Activated naive CD8-positive, alpha-beta T cell treated with anti-CD3 and anti-CD28 coated beads for 36 hours (primary cell): ENCODE data around the gene TTC7B. TPM values are rescaled to one million over a fixed set of nuclear protein-coding genes. Genes with fewer than 3 reads are reported as not detected.

Source experiments
- DNase-seq: peaks from one replicate; pipeline ENCODE4 v3.0.0; 2021
- H3K27ac Mint-ChIP-seq: one replicate; pipeline ENCODE4 v1.8.0; 2022; ENCODE audit warnings: mild to moderate bottlenecking, moderate library complexity, mixed read lengths
- H3K27me3 Mint-ChIP-seq: one replicate; pipeline ENCODE4 v1.8.0; 2022; ENCODE audit warnings: mild to moderate bottlenecking, mixed read lengths
- H3K36me3 Mint-ChIP-seq: one replicate; pipeline ENCODE4 v1.8.0; 2021; ENCODE audit warnings: mild to moderate bottlenecking, mixed read lengths
- H3K4me1 Mint-ChIP-seq: one replicate; pipeline ENCODE4 v1.8.0; 2021; ENCODE audit warnings: mixed read lengths
- H3K4me3 Mint-ChIP-seq: one replicate; pipeline ENCODE4 v1.8.0; 2022; ENCODE audit warnings: mild to moderate bottlenecking, moderate library complexity, mixed read lengths
- H3K9me3 Mint-ChIP-seq: one replicate; pipeline ENCODE4 v1.8.0; 2022; ENCODE audit warnings: mixed read lengths
- total RNA-seq, 2 experiments: library from RNA; stranded (reverse); gene quantifications; one replicate each; pipeline ENCODE4 v1.2.3, GENCODE V29; 2021

Gene TTC7B
- total RNA-seq, 2 experiments from 2014 or later: 7.1 to 7.6 TPM

GRCh38 chr14:90681929-90682328, 134.3 kb downstream of the TTC7B start:
- H3K27me3 Mint-ChIP-seq: peaks cover 5% of the 10 kb centered on the region
- no peak for DNase-seq
- peaks cover 24% of the 10 kb centered on the region for H3K4me1 Mint-ChIP-seq
- no peaks in the 10 kb centered on the region for H3K36me3 Mint-ChIP-seq
- no peaks in the 10 kb centered on the region for H3K9me3 Mint-ChIP-seq
- no peak overlapping the region for H3K27ac Mint-ChIP-seq
- no peak overlapping the region for H3K4me3 Mint-ChIP-seq

DNA sequence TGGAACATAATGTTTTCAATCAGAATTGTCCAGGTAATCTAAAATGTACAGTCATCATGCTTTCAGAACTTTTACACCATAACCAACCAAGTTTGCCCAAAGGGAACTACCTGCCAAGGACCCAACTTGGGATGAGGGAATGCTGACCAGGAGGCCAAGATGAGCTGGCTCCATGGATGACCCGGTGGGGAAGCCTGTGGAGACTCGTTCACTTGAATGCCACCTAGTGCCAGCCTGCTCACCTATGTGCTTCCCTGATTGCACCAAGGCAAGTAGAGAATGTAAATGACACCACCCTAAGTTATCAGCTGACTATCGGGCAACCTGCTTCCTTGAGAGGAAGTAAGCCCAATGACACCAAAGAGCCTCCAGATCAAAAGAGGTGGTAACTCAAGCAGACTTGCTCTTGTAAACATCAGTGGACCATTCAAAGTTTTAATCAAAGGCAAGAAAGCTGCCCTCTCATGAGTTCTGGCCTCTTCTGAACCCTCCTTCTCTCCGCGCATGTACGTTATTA, 137.3 kb downstream of the TTC7B start:
- no peak for DNase-seq
- Mint-ChIP-seq H3K4me1 (peaks cover 41% of the 10 kb centered on the region), H3K36me3 (no peaks in the 10 kb centered on the region), H3K27ac (peak overlapping the region; percentile 96), H3K4me3 (no peak overlapping the region), H3K27me3 (no peaks in the 10 kb centered on the region), H3K9me3 (no peaks in the 10 kb centered on the region)

GRCh38 chr14:90678420-90678819, 137.8 kb downstream of the TTC7B start:
- H3K4me3 Mint-ChIP-seq: no peak overlapping the region
- no peaks in the 10 kb centered on the region for H3K27me3 Mint-ChIP-seq
- H3K27ac Mint-ChIP-seq: peak overlapping the region; percentile 96
- H3K4me1 Mint-ChIP-seq: peaks cover 41% of the 10 kb centered on the region
- H3K36me3 Mint-ChIP-seq: no peaks in the 10 kb centered on the region
- H3K9me3 Mint-ChIP-seq: no peaks in the 10 kb centered on the region
- no peak for DNase-seq

- Mint-ChIP-seq H3K9me3 (no peaks in the 10 kb centered on the region), H3K4me1 (peaks cover 41% of the 10 kb centered on the region), H3K27ac (peak overlapping the region; percentile 96), H3K4me3 (peak overlapping the region; percentile 72), H3K27me3 (no peaks in the 10 kb centered on the region), H3K36me3 (no peaks in the 10 kb centered on the region)
- DNase-seq: peak; percentile 32
Observed at GRCh38 chr14:90677484-90678050, 138.7 kb downstream of the TTC7B start.

- H3K4me3 Mint-ChIP-seq: no peak overlapping the region
- H3K4me1 Mint-ChIP-seq: peaks cover 42% of the 10 kb centered on the region
- peak overlapping the region; percentile 96 for H3K27ac Mint-ChIP-seq
Observed at GRCh38 chr14:90676912-90677311, 139.3 kb downstream of the TTC7B start.

GRCh38 chr14:90676356-90676755, 139.9 kb downstream of the TTC7B start:
- no peak for DNase-seq
- H3K4me3 Mint-ChIP-seq: peak overlapping the region; percentile 5
- no peaks in the 10 kb centered on the region for H3K9me3 Mint-ChIP-seq
- H3K27me3 Mint-ChIP-seq: no peaks in the 10 kb centered on the region
- H3K36me3 Mint-ChIP-seq: no peaks in the 10 kb centered on the region
- H3K4me1 Mint-ChIP-seq: peaks cover 48% of the 10 kb centered on the region
- peak overlapping the region; percentile 96 for H3K27ac Mint-ChIP-seq

More at GRCh38 chr14:90676912-90677311, 139.3 kb downstream of the TTC7B start:
- Mint-ChIP-seq H3K9me3 (no peaks in the 10 kb centered on the region), H3K27me3 (no peaks in the 10 kb centered on the region), H3K36me3 (no peaks in the 10 kb centered on the region)
- no peak for DNase-seq

DNA sequence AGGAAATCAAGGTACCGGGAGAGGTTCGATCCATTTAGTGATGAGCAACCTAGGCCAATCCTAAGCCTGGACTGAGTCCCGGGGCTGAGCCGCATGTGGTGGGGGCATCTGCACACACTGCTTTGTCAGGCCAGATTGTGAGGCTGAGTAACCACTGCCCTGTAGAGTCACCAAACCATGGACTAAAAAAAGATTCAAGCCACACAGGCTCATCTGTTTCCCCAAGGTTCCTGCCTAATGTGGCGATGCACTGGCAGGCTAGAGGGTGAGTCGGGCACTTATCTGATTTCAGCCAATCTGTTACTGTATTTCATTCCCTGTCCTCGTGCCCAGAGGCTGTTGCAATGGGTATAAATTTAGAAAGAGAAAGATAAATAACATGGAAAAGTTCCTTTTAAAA, 140.8 kb downstream of the TTC7B start:
- no peaks in the 10 kb centered on the region for H3K27me3 Mint-ChIP-seq
- H3K4me3 Mint-ChIP-seq: no peak overlapping the region

GRCh38 chr14:90674716-90675115, 141.5 kb downstream of the TTC7B start:
- no peak overlapping the region for H3K4me3 Mint-ChIP-seq
- H3K27ac Mint-ChIP-seq: no peak overlapping the region
- peaks cover 4% of the 10 kb centered on the region for H3K9me3 Mint-ChIP-seq
- peaks cover 3% of the 10 kb centered on the region for H3K36me3 Mint-ChIP-seq
- DNase-seq: no peak
- peaks cover 55% of the 10 kb centered on the region for H3K4me1 Mint-ChIP-seq
- H3K27me3 Mint-ChIP-seq: no peaks in the 10 kb centered on the region

More for the DNA sequence above, 140.8 kb downstream of the TTC7B start:
- no peak for DNase-seq
- H3K9me3 Mint-ChIP-seq: no peaks in the 10 kb centered on the region
- H3K36me3 Mint-ChIP-seq: no peaks in the 10 kb centered on the region
- H3K27ac Mint-ChIP-seq: no peak overlapping the region
- peaks cover 55% of the 10 kb centered on the region for H3K4me1 Mint-ChIP-seq

DNA sequence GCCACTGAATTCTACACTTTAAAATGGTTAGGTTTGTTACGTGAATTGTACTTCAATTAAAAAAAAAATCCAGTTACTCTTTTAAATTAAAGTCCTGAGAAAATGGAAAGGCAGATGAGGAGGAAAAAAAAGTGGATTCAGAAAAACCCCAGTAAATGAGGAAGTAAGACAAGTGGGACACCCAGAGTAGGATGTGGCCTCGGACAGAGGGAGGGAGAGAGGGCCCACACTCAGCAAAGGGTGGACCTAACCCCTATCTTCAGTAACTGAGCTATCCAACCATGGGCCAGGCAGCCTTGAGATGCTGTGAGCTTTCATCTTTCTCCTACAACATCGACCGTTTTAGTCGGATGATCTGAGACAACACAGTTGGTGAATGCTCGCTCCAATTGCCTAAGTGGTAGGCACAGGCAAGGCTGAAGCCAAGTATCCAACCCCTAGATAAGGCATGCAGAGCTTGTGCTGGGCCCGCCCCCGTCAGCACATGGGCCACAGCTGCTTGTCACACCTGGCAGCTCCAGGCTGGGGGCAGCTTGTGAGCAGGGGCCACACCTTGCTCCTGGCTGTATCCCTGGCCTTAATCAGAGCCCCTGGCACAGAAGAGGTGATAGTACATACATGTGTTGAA, 142.1 kb downstream of the TTC7B start:
- Mint-ChIP-seq H3K27ac (no peak overlapping the region), H3K4me1 (peaks cover 52% of the 10 kb centered on the region), H3K9me3 (peaks cover 8% of the 10 kb centered on the region), H3K27me3 (no peaks in the 10 kb centered on the region), H3K36me3 (peaks cover 4% of the 10 kb centered on the region), H3K4me3 (no peak overlapping the region)
- no peak for DNase-seq

GRCh38 chr14:90671382-90672234, 144.6 kb downstream of the TTC7B start:
- H3K36me3 Mint-ChIP-seq: peaks cover 5% of the 10 kb centered on the region
- no peaks in the 10 kb centered on the region for H3K27me3 Mint-ChIP-seq
- DNase-seq: no peak
- H3K9me3 Mint-ChIP-seq: peaks cover 8% of the 10 kb centered on the region
- peaks cover 27% of the 10 kb centered on the region for H3K4me1 Mint-ChIP-seq
- no peak overlapping the region for H3K4me3 Mint-ChIP-seq
- H3K27ac Mint-ChIP-seq: no peak overlapping the region

DNA sequence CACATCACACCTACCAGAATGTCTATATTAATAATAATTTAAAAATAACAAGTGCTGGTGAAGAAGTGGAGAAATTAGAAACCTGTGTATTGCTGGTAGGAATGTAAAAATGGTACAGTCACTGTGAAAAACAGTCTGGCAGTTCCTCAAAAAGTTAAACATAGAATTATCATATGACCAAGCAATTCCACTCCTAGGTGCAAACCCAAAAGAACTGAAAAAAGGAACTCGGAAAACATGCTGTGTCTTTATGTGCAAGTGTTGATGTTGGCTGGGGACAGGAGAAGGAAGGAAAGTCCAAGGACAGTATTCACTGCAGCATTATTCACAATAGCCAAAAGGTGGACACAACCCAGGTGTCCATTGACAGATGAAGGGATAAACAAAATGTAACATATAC, 146.5 kb downstream of the TTC7B start:
- no peak overlapping the region for H3K4me3 Mint-ChIP-seq
- no peak overlapping the region for H3K27ac Mint-ChIP-seq
- H3K9me3 Mint-ChIP-seq: peaks cover 8% of the 10 kb centered on the region
- peaks cover 5% of the 10 kb centered on the region for H3K36me3 Mint-ChIP-seq
- no peak for DNase-seq
- H3K4me1 Mint-ChIP-seq: peaks cover 16% of the 10 kb centered on the region
- H3K27me3 Mint-ChIP-seq: no peaks in the 10 kb centered on the region

- peaks cover 9% of the 10 kb centered on the region for H3K4me1 Mint-ChIP-seq
- H3K27me3 Mint-ChIP-seq: no peaks in the 10 kb centered on the region
- H3K27ac Mint-ChIP-seq: no peak overlapping the region
- no peak overlapping the region for H3K4me3 Mint-ChIP-seq
- peaks cover 8% of the 10 kb centered on the region for H3K9me3 Mint-ChIP-seq
- no peak for DNase-seq
- H3K36me3 Mint-ChIP-seq: peaks cover 5% of the 10 kb centered on the region
Observed at GRCh38 chr14:90666571-90666970, 149.7 kb downstream of the TTC7B start.

GRCh38 chr14:90665321-90666000, 150.8 kb downstream of the TTC7B start:
- H3K4me1 Mint-ChIP-seq: peaks cover 1% of the 10 kb centered on the region
- H3K36me3 Mint-ChIP-seq: peaks cover 5% of the 10 kb centered on the region
- no peak for DNase-seq
- H3K27ac Mint-ChIP-seq: no peak overlapping the region
- peaks cover 8% of the 10 kb centered on the region for H3K9me3 Mint-ChIP-seq
- no peaks in the 10 kb centered on the region for H3K27me3 Mint-ChIP-seq
- no peak overlapping the region for H3K4me3 Mint-ChIP-seq

DNA sequence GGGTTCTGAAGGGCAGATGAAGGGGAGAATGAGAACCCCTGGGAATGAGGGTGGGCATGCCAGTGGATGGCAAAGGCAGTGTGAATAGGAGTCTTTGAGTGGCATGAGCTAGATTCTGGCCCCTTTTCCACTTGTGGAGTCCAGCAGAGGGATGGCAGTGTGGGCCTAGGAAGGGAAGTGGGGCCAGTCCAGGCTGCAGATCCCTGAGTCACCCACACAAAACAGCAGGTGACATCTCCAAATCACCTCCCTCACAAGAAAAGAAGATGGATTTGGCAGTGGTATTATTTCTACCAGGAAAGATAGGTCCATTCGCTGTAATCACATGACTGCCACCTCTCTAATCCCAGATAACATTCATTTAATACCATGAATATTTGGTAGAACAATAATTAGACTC, 151.3 kb downstream of the TTC7B start:
- peaks cover 4% of the 10 kb centered on the region for H3K36me3 Mint-ChIP-seq
- peaks cover 5% of the 10 kb centered on the region for H3K9me3 Mint-ChIP-seq
- H3K27me3 Mint-ChIP-seq: no peaks in the 10 kb centered on the region
- H3K4me1 Mint-ChIP-seq: peaks cover 1% of the 10 kb centered on the region
- H3K27ac Mint-ChIP-seq: no peak overlapping the region
- DNase-seq: no peak
- H3K4me3 Mint-ChIP-seq: no peak overlapping the region

DNA sequence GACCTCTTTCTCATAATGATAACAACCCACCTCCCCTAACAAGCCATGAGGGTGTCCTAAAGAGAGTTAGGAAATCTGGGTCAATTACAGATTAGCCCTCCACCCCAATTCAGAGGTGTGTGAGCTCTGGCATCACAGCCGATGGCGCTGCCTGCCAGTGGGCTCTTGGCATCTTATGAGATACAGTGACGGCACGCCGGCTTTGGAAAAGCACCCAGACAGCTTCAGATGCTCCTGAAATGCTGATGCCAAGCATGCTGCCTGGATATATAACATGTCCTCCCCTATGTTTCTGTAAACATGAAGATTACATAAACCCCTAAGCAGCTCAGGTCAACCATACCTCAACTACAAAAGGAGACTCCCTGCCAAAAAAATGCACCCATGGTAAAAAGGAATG, 152.6 kb downstream of the TTC7B start:
- H3K27ac Mint-ChIP-seq: no peak overlapping the region
- no peaks in the 10 kb centered on the region for H3K36me3 Mint-ChIP-seq
- peaks cover 10% of the 10 kb centered on the region for H3K4me1 Mint-ChIP-seq
- no peak for DNase-seq
- no peaks in the 10 kb centered on the region for H3K27me3 Mint-ChIP-seq
- H3K4me3 Mint-ChIP-seq: no peak overlapping the region
- H3K9me3 Mint-ChIP-seq: no peaks in the 10 kb centered on the region
